Karpas-422 (cell line): ENCODE data around the gene DGKA. TPM values are rescaled to one million over a fixed set of nuclear protein-coding genes. Genes with fewer than 3 reads are reported as not detected.
A peak's percentile ranks its signal among the peaks of the same experiment; 100 is the strongest.

Experiments
- DNase-seq: peaks from one replicate; pipeline ENCODE4 v3.0.0-alpha.2; 2015
- H2AFZ ChIP-seq: fragments of 200-600 bp; sonication (generic); 2 replicates; pipeline ENCODE4 v1.6.1; 2014; ENCODE audit warnings: antibody characterized with exemption, low read length, mixed read lengths
- H3K27ac ChIP-seq: fragments of 200-600 bp; sonication (generic); 2 replicates; pipeline ENCODE4 v1.5.1; 2014; ENCODE audit warnings: mild to moderate bottlenecking, low read length, moderate library complexity
- H3K27me3 ChIP-seq: fragments of 200-600 bp; sonication (generic); 2 replicates; pipeline ENCODE4 v1.6.1; 2014; ENCODE audit warnings: low read length, mixed read lengths
- H3K36me3 ChIP-seq: fragments of 200-600 bp; sonication (generic); 2 replicates; pipeline ENCODE4 v1.6.1; 2014; ENCODE audit warnings: low read length, mixed read lengths; ENCODE audit not compliant: insufficient read depth
- H3K4me1 ChIP-seq: fragments of 200-600 bp; sonication (generic); 2 replicates; pipeline ENCODE4 v1.6.1; 2014; ENCODE audit warnings: mild to moderate bottlenecking, low read length, mixed read lengths
- H3K4me2 ChIP-seq: fragments of 200-600 bp; sonication (generic); 2 replicates; pipeline ENCODE4 v1.6.1; 2014; ENCODE audit warnings: low read length, low read depth, mild to moderate bottlenecking; ENCODE audit not compliant: poor library complexity, severe bottlenecking
- H3K4me3 ChIP-seq: fragments of 200-600 bp; sonication (generic); 2 replicates; pipeline ENCODE4 v1.5.1; 2014; ENCODE audit warnings: mild to moderate bottlenecking, antibody characterized with exemption, low read length, mixed read lengths
- H3K79me2 ChIP-seq: fragments of 200-600 bp; sonication (generic); 2 replicates; pipeline ENCODE4 v1.6.1; 2014; ENCODE audit warnings: mild to moderate bottlenecking, low read length, mixed read lengths
- H3K9ac ChIP-seq: fragments of 200-600 bp; sonication (generic); 2 replicates; pipeline ENCODE4 v1.6.0; 2014; ENCODE audit warnings: low read length
- H3K9me2 ChIP-seq: fragments of 200-600 bp; sonication (generic), shearing (Covaris generic); replicated peaks from 2 replicates; pipeline ENCODE4 v1.6.0; 2014; ENCODE audit warnings: mild to moderate bottlenecking, low read length, moderate library complexity; ENCODE audit not compliant: insufficient read depth
- H3K9me3 ChIP-seq: fragments of 300-700, 200-600 bp; sonication (generic); 2 replicates; pipeline ENCODE4 v1.6.1; 2014; ENCODE audit warnings: low read length, mixed read lengths
- H4K20me1 ChIP-seq: fragments of 200-600 bp; sonication (generic); 2 replicates; pipeline ENCODE4 v1.6.1; 2014; ENCODE audit warnings: mild to moderate bottlenecking, antibody characterized with exemption, low read length, low read depth; ENCODE audit not compliant: insufficient read depth
- total RNA-seq: library from RNA; depleted of rRNA; stranded (reverse); fragments of >200 nt; shearing (Covaris generic); gene quantifications from 2 replicates; pipeline ENCODE4 v1.2.3, GENCODE V29; 2014; ENCODE audit warnings: low replicate concordance

Gene DGKA
- total RNA-seq, 1 experiment from 2014 or later, result 88.5 TPM

DNA sequence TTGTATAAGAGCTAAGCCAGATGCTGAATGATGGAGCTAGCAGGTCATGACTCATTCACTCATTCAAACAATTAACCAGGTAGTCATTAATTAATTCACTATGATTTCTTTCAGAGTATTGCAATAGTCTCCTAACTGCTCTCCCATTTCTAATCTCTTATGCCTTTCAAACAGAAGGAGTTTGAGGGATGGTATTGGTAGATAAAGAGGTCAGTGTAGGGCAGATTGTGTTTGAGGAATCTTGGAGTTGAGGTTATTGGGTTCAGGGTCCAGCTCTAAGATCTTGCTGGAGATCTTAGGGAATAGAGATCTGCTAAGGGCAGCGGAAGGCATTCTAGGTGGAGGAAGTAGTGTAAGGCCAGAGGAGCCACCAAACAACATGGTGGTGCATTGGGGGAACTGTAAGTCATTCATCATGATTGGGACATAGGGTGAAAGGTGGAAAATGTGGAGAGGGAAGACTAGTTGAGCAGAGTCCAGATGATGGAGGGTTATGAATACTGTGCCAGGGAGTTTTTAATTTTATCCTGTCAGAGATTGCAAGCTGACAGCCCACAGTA, 11.7 kb downstream of the DGKA start:
- no peak for DNase-seq
- Histone ChIP-seq H3K4me1 (peaks cover 11% of the 10 kb centered on the region), H3K4me2 (no peak overlapping the region), H3K4me3 (no peak overlapping the region), H3K27ac (no peak overlapping the region), H3K27me3 (no peaks in the 10 kb centered on the region), H3K9ac (no peak overlapping the region), H4K20me1 (no peaks in the 10 kb centered on the region), H2AFZ (no peak overlapping the region), H3K36me3 (peaks cover 19% of the 10 kb centered on the region; the same call in 1 of the 2 replicates), H3K9me3 (no peaks in the 10 kb centered on the region), H3K9me2 (no peaks in the 10 kb centered on the region), H3K79me2 (no peaks in the 10 kb centered on the region)

GRCh38 chr12:55946553-55946952, 15.6 kb downstream of the DGKA start:
- no peaks in the 10 kb centered on the region for H3K27me3 ChIP-seq
- no peaks in the 10 kb centered on the region for H3K4me1 ChIP-seq
- no peak for DNase-seq
- H2AFZ ChIP-seq, result no peak overlapping the region
- no peak overlapping the region for H3K27ac ChIP-seq
- H3K9me2 ChIP-seq, result no peaks in the 10 kb centered on the region
- peaks cover 12% of the 10 kb centered on the region for H3K36me3 ChIP-seq
- H4K20me1 ChIP-seq, result no peaks in the 10 kb centered on the region
- H3K4me2 ChIP-seq, result no peak overlapping the region
- no peak overlapping the region for H3K9ac ChIP-seq
- H3K79me2 ChIP-seq, result no peaks in the 10 kb centered on the region
- no peaks in the 10 kb centered on the region for H3K9me3 ChIP-seq
- no peak overlapping the region for H3K4me3 ChIP-seq

- Histone ChIP-seq H4K20me1 (no peaks in the 10 kb centered on the region), H2AFZ (no peak overlapping the region), H3K36me3 (peaks cover 9% of the 10 kb centered on the region), H3K4me3 (no peak overlapping the region), H3K27me3 (no peaks in the 10 kb centered on the region), H3K4me1 (no peaks in the 10 kb centered on the region), H3K79me2 (no peaks in the 10 kb centered on the region), H3K9ac (no peak overlapping the region), H3K9me3 (no peaks in the 10 kb centered on the region), H3K4me2 (no peak overlapping the region), H3K27ac (no peak overlapping the region), H3K9me2 (no peaks in the 10 kb centered on the region)
- DNase-seq, result no peak
These were observed 24.4 kb downstream of the DGKA start for GRCh38 chr12:55955344-55955743.

GRCh38 chr12:55955800-55956508, 25.0 kb downstream of the DGKA start:
- Histone ChIP-seq H3K4me3 (no peak overlapping the region), H3K79me2 (no peaks in the 10 kb centered on the region), H3K27ac (no peak overlapping the region), H4K20me1 (no peaks in the 10 kb centered on the region), H3K9me3 (no peaks in the 10 kb centered on the region), H3K4me1 (no peaks in the 10 kb centered on the region), H3K36me3 (peaks cover 9% of the 10 kb centered on the region), H3K27me3 (no peaks in the 10 kb centered on the region), H3K9ac (no peak overlapping the region), H3K4me2 (no peak overlapping the region), H2AFZ (no peak overlapping the region), H3K9me2 (no peaks in the 10 kb centered on the region)
- DNase-seq, result peak; percentile 68

GRCh38 chr12:55957106-55957859, 26.3 kb downstream of the DGKA start:
- Histone ChIP-seq H3K9me3 (no peaks in the 10 kb centered on the region), H3K27ac (no peak overlapping the region), H3K4me1 (no peaks in the 10 kb centered on the region), H3K4me3 (no peak overlapping the region), H4K20me1 (no peaks in the 10 kb centered on the region), H3K4me2 (no peak overlapping the region), H3K79me2 (no peaks in the 10 kb centered on the region), H3K9ac (no peak overlapping the region), H2AFZ (no peak overlapping the region), H3K9me2 (no peaks in the 10 kb centered on the region), H3K27me3 (no peaks in the 10 kb centered on the region), H3K36me3 (peaks cover 9% of the 10 kb centered on the region; the same call in 1 of the 2 replicates)
- no peak for DNase-seq

GRCh38 chr12:55963760-55964159, 32.8 kb downstream of the DGKA start:
- Histone ChIP-seq H2AFZ (no peak overlapping the region), H3K27me3 (no peaks in the 10 kb centered on the region), H3K79me2 (peaks cover 17% of the 10 kb centered on the region), H3K9me2 (no peaks in the 10 kb centered on the region), H4K20me1 (no peaks in the 10 kb centered on the region), H3K36me3 (no peaks in the 10 kb centered on the region), H3K9ac (no peak overlapping the region), H3K4me3 (no peak overlapping the region), H3K4me2 (no peak overlapping the region), H3K4me1 (peaks cover 24% of the 10 kb centered on the region), H3K9me3 (no peaks in the 10 kb centered on the region), H3K27ac (no peak overlapping the region)
- no peak for DNase-seq

DNA sequence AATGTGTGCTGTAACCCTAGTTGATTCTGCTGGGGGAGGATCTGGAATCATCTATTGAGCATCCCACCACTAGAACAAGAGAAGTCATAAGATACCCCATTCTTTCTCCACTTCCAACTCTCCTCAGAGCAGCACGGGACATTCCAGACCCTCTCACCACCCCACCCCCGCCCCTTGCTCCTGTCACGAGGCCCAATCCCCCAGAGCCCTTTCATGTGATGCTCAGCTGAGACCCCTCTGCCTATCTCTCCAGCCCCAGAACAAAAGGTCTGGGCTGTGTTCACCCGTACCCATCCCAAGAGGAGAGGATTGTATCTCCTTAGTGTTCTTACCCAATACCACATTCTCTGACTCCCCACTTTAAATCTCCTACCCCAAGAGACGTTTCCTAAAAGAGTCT, 34.3 kb downstream of the DGKA start:
- peaks cover 17% of the 10 kb centered on the region for H3K79me2 ChIP-seq
- H3K9me3 ChIP-seq, result no peaks in the 10 kb centered on the region
- no peaks in the 10 kb centered on the region for H3K27me3 ChIP-seq
- no peak overlapping the region for H3K4me2 ChIP-seq
- no peak overlapping the region for H3K4me3 ChIP-seq
- H3K9ac ChIP-seq, result no peak overlapping the region
- no peaks in the 10 kb centered on the region for H3K9me2 ChIP-seq
- no peaks in the 10 kb centered on the region for H4K20me1 ChIP-seq
- peaks cover 36% of the 10 kb centered on the region for H3K4me1 ChIP-seq
- H3K27ac ChIP-seq, result no peak overlapping the region
- no peaks in the 10 kb centered on the region for H3K36me3 ChIP-seq
- DNase-seq, result no peak
- H2AFZ ChIP-seq, result no peak overlapping the region

DNA sequence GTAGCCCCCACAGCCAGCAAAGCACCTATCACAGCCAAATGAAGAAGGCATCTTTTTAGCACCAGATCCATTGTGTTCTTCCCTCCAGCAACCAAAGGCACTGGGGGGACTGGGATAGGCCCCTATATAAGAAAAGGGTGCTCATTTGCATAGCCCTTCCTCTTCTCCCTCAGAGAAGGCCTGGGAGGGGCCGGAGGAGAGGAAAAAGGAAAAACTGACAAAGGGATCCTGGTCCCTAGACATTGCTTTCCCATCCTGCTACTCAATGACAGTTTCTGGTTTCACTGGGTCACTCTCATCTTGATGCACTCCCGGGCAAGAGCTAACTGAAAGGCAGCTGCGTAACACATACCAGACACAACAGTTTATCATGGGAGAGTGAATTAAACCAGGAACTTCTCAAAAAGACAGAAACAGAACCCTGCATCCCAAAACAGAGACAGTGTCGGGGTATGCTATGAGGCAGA, 35.0 kb downstream of the DGKA start, which contains the start of gene PMEL:
PMEL (minus strand) TSS at position 102 of the 467 bp plus-strand sequence; CDS start at position 71, 31 bp downstream.
- Histone ChIP-seq H3K27ac (peak within 1 kb of the TSS; percentile 56; the same call in 1 of the 2 replicates), H3K4me3 (peak within 1 kb of the TSS; percentile 94)

More for the DNA sequence above, 35.0 kb downstream of the DGKA start, which contains the start of gene PMEL:
- DNase-seq, result peak; percentile 54
- Histone ChIP-seq H4K20me1 (no peaks in the 10 kb centered on the region), H3K9me2 (no peaks in the 10 kb centered on the region), H3K27me3 (no peaks in the 10 kb centered on the region), H3K4me2 (peak within 1 kb of the TSS; percentile 72), H3K9ac (peak within 1 kb of the TSS; percentile 91), H3K9me3 (no peaks in the 10 kb centered on the region), H3K79me2 (peaks cover 17% of the 10 kb centered on the region), H3K4me1 (peaks cover 44% of the 10 kb centered on the region), H3K36me3 (no peaks in the 10 kb centered on the region), H2AFZ (peak within 1 kb of the TSS; percentile 60)
